Liver (tissue), 9 donors: ENCODE data around the gene DSCAM. TPM values are rescaled to one million over a fixed set of nuclear protein-coding genes. Genes with fewer than 3 reads are reported as not detected.
"Not testable (repeated sequence)": the region's sequence is repeated elsewhere in the genome, so short reads cannot be mapped to it uniquely, and the experiment has no call there.

Source experiments
- DNase-seq: peaks from one replicate; pipeline ENCODE4 v3.0.0-alpha.2; 2017; ENCODE audit warnings: low spot score
- H3K27ac ChIP-seq, 2 donors: one replicate each; pipeline ENCODE4 v1.7.0; 2013; ENCODE audit warnings: inconsistent platforms in 2 of 2, low read length in 2 of 2, control low read depth in 1 of 2, low read depth in 1 of 2, mild to moderate bottlenecking in 1 of 2
- H3K27me3 ChIP-seq, 4 donors: one replicate each; pipeline versions ENCODE4 v1.6.1 to v1.7.0; 2013; ENCODE audit warnings: low read length in 3 of 4, inconsistent platforms in 1 of 4, mild to moderate bottlenecking in 1 of 4, moderate library complexity in 1 of 4; ENCODE audit not compliant: control insufficient read depth in 4 of 4, insufficient read depth in 4 of 4
- H3K36me3 ChIP-seq, 4 donors: one replicate each; pipeline versions ENCODE4 v1.6.1 to v1.7.0; 2013; ENCODE audit warnings: low read length in 3 of 4, mild to moderate bottlenecking in 3 of 4, low read depth in 1 of 4, moderate library complexity in 1 of 4; ENCODE audit not compliant: control insufficient read depth in 4 of 4, insufficient read depth in 3 of 4
- H3K4me1 ChIP-seq, 4 donors: one replicate each; pipeline versions ENCODE4 v1.6.1 to v1.7.0; 2013; ENCODE audit warnings: low read length in 3 of 4, mild to moderate bottlenecking in 3 of 4, moderate library complexity in 1 of 4; ENCODE audit not compliant: control insufficient read depth in 4 of 4, insufficient read depth in 4 of 4
- H3K4me3 ChIP-seq, 3 donors: one replicate each; pipeline versions ENCODE4 v1.6.1 to v1.7.0; 2013; ENCODE audit warnings: low read length in 3 of 3, control low read depth in 1 of 3, low read depth in 1 of 3, mild to moderate bottlenecking in 1 of 3
- H3K9ac ChIP-seq, 2 donors: one replicate each; pipeline ENCODE4 v1.7.0; 2013; ENCODE audit warnings: low read length in 2 of 2, mild to moderate bottlenecking in 2 of 2, moderate library complexity in 2 of 2, control low read depth in 1 of 2, low read depth in 1 of 2
- H3K9me3 ChIP-seq, 4 donors: one replicate each; pipeline versions ENCODE4 v1.6.1 to v1.7.0; 2013; ENCODE audit warnings: low read length in 3 of 4; ENCODE audit not compliant: control insufficient read depth in 4 of 4
- EGR1 ChIP-seq, 2 donors: IDR thresholded peaks; 2 replicates each; pipeline ENCODE4 v1.6.1; 2016 to 2018; ENCODE audit warnings: antibody characterized with exemption in 2 of 2, low read depth in 2 of 2
- FOXA1 ChIP-seq: IDR thresholded peaks from 2 replicates; pipeline ENCODE4 v1.6.1; 2016; ENCODE audit warnings: antibody characterized with exemption
- FOXA2 ChIP-seq: IDR thresholded peaks from 2 replicates; pipeline ENCODE4 v1.6.1; 2016; ENCODE audit warnings: antibody characterized with exemption
- GABPA ChIP-seq, 2 donors: IDR thresholded peaks in 1 of 2; conservative IDR thresholded peaks in 1 of 2; 2 replicates each; pipeline ENCODE4 v1.6.1; 2016; ENCODE audit warnings: antibody characterized with exemption in 2 of 2, mild to moderate bottlenecking in 1 of 2, moderate library complexity in 1 of 2
- HNF4A ChIP-seq, 2 donors: conservative IDR thresholded peaks; 2 replicates each; pipeline ENCODE4 v1.6.1; 2016; ENCODE audit warnings: antibody characterized with exemption in 2 of 2, mild to moderate bottlenecking in 2 of 2
- HNF4G ChIP-seq: IDR thresholded peaks from 2 replicates; pipeline ENCODE4 v1.6.1; 2016; ENCODE audit warnings: antibody characterized with exemption
- JUND ChIP-seq, 2 donors: IDR thresholded peaks; 2 replicates each; pipeline ENCODE4 v1.6.1; 2016; ENCODE audit warnings: antibody characterized with exemption in 2 of 2
- NR2F2 ChIP-seq: IDR thresholded peaks from 2 replicates; pipeline ENCODE4 v1.6.1; 2016; ENCODE audit warnings: antibody characterized with exemption
- RAD21 ChIP-seq, 2 donors: IDR thresholded peaks; 2 replicates each; pipeline ENCODE4 v1.6.1; 2016; ENCODE audit warnings: antibody characterized with exemption in 2 of 2, mild to moderate bottlenecking in 2 of 2
- RXRA ChIP-seq, 2 donors: IDR thresholded peaks; 2 replicates each; pipeline ENCODE4 v1.6.1; 2017 to 2018; ENCODE audit warnings: antibody characterized with exemption in 2 of 2, mild to moderate bottlenecking in 1 of 2
- SP1 ChIP-seq: IDR thresholded peaks from 2 replicates; pipeline ENCODE4 v1.6.1; 2018; ENCODE audit warnings: antibody characterized with exemption, mild to moderate bottlenecking
- TAF1 ChIP-seq: conservative IDR thresholded peaks from 2 replicates; pipeline ENCODE4 v1.6.1; 2016; ENCODE audit warnings: antibody characterized with exemption, mild to moderate bottlenecking
- YY1 ChIP-seq: IDR thresholded peaks from 2 replicates; pipeline ENCODE4 v1.6.1; 2016; ENCODE audit warnings: antibody characterized with exemption, mild to moderate bottlenecking
- WGBS: extraction: QIAGEN DNeasy Blood & Tissue Kit; methylation state at CpG from one replicate; pipeline ENCODE4 v1.1.7; 2013; 5-methylcytosine and 5-hydroxymethylcytosine counted together
- polyA plus RNA-seq, 2 donors: library from polyadenylated mRNA; stranded (reverse) in 1 of 2; unstranded in 1 of 2; fragments of 200-250 nt in 1 of 2; fragments of >200 nt in 1 of 2; fragmentation: Nextera tagmentation in 1 of 2; extraction: Ambion mirVana in 1 of 2; gene quantifications; one replicate each; pipeline versions ENCODE4 v1.2.1 to v1.2.3, GENCODE V29; 2013 to 2015
- total RNA-seq, 2 donors: library from RNA; depleted of rRNA; stranded (reverse); fragments of >200 nt; gene quantifications; one replicate each; pipeline ENCODE4 v1.2.3, GENCODE V29; 2014
- TF ChIP-seq, protein P1 (sequence below): IDR thresholded peaks from 2 replicates; pipeline ENCODE4 v1.6.1; 2016; ENCODE audit warnings: antibody characterized with exemption
- TF ChIP-seq, protein P2 (sequence below): IDR thresholded peaks from 2 replicates; pipeline ENCODE4 v1.6.1; 2016; ENCODE audit warnings: antibody characterized with exemption
- TF ChIP-seq, protein P3 (sequence below): IDR thresholded peaks from 2 replicates; pipeline ENCODE4 v1.6.1; 2016; ENCODE audit warnings: antibody characterized with exemption, mild to moderate bottlenecking
- TF ChIP-seq, protein P4 (sequence below): fragments of 150-350 bp; IDR thresholded peaks from 2 replicates; pipeline ENCODE4 v1.5.1; 2017; ENCODE audit warnings: improper control_type of control experiment, low read depth, low read length; ENCODE audit not compliant: missing input control
- donor health status: healthy.
- donor health status: healthy.
- donor health status: healthy.
- donor health status: healthy.
- donor health status: healthy.

Gene DSCAM, protein sequence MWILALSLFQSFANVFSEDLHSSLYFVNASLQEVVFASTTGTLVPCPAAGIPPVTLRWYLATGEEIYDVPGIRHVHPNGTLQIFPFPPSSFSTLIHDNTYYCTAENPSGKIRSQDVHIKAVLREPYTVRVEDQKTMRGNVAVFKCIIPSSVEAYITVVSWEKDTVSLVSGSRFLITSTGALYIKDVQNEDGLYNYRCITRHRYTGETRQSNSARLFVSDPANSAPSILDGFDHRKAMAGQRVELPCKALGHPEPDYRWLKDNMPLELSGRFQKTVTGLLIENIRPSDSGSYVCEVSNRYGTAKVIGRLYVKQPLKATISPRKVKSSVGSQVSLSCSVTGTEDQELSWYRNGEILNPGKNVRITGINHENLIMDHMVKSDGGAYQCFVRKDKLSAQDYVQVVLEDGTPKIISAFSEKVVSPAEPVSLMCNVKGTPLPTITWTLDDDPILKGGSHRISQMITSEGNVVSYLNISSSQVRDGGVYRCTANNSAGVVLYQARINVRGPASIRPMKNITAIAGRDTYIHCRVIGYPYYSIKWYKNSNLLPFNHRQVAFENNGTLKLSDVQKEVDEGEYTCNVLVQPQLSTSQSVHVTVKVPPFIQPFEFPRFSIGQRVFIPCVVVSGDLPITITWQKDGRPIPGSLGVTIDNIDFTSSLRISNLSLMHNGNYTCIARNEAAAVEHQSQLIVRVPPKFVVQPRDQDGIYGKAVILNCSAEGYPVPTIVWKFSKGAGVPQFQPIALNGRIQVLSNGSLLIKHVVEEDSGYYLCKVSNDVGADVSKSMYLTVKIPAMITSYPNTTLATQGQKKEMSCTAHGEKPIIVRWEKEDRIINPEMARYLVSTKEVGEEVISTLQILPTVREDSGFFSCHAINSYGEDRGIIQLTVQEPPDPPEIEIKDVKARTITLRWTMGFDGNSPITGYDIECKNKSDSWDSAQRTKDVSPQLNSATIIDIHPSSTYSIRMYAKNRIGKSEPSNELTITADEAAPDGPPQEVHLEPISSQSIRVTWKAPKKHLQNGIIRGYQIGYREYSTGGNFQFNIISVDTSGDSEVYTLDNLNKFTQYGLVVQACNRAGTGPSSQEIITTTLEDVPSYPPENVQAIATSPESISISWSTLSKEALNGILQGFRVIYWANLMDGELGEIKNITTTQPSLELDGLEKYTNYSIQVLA (N-terminal part only)
- total RNA-seq (under 1 TPM; 0.17 to 0.23 TPM), polyA plus RNA-seq (under 1 TPM; 0.02 to 0.03 TPM)

DNA sequence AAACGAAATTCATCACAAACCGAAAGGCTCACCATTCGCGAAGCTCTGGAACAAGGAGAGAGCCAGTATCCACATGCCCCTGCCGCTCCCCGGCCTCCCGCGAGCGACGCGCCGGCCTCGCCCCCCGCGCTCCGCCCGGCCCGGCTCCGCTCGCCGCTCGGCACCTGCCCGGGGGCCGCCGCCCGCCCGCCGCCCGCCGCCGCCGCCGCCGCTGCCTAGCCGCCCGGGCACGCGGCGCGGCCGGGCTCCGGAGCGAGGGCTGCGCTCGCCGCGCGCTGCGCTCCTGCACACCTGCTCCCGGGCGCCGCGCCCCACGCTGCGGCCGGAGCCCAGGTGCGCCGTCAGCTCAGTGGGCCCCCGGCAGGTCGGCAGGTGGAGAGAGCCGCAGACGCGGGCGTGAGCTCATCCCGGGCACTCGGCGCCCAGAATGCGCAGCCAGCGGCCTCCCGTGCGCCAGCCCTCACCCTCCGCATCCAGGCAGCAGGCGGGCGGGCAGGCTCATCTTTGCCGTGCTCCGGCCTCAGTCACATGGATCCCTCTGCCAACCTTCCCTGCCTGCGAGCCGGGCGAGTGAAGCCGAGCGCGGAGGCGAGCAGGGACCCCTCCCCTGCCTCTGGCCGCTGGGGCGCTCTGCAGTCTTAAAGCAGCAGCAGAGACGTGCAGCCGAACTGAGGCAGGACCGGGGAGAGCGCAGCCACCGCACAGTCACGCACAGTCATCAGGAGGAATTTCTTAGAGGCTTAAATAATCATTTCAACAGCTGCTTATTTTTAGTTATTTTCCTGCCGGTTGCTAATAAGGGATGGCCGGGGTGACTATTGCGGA, at the start of gene DSCAM:
DSCAM (minus strand) TSS at position 572 of the 825 bp plus-strand sequence; CDS start at position 75, 497 bp downstream.
- WGBS, result 4% methylated on average over 94 of the region's 94 CpGs
- peaks cover 3 to 20% (median 5%) of the 10 kb centered on the region in 4 donors for H3K27me3 ChIP-seq
- H3K9ac ChIP-seq, result no peak within 1 kb of the TSS
- H3K36me3 ChIP-seq, result no peaks in the 10 kb centered on the region
- peaks cover 0 to 6% (median under 1%) of the 10 kb centered on the region in 4 donors for H3K4me1 ChIP-seq
- DNase-seq, result no peak
- H3K4me3 ChIP-seq, result peak within 1 kb of the TSS in 1 of 3 donors; percentile 39
- TF ChIP-seq NR2F2 (no peak), GABPA (IDR thresholded peaks at IDR 0.05 in 1 of 2, conservative IDR thresholded peaks at IDR 0.05 in 1 of 2) (no peak), SP1 (no peak), RAD21 (IDR thresholded peaks at IDR 0.05) (no peak), RXRA (IDR thresholded peaks at IDR 0.05) (no peak), FOXA1 (no peak), JUND (IDR thresholded peaks at IDR 0.05) (no peak), TAF1 (no peak), YY1 (no peak), EGR1 (IDR thresholded peaks at IDR 0.05; ENCODE audit: low read depth in 2 of 2) (no peak), FOXA2 (no peak), HNF4G (no peak), HNF4A (conservative IDR thresholded peaks at IDR 0.05) (no peak)
- TF ChIP-seq, protein P1, sequence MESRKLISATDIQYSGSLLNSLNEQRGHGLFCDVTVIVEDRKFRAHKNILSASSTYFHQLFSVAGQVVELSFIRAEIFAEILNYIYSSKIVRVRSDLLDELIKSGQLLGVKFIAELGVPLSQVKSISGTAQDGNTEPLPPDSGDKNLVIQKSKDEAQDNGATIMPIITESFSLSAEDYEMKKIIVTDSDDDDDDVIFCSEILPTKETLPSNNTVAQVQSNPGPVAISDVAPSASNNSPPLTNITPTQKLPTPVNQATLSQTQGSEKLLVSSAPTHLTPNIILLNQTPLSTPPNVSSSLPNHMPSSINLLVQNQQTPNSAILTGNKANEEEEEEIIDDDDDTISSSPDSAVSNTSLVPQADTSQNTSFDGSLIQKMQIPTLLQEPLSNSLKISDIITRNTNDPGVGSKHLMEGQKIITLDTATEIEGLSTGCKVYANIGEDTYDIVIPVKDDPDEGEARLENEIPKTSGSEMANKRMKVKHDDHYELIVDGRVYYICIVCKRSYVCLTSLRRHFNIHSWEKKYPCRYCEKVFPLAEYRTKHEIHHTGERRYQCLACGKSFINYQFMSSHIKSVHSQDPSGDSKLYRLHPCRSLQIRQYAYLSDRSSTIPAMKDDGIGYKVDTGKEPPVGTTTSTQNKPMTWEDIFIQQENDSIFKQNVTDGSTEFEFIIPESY, result no peak
- TF ChIP-seq, protein P2, sequence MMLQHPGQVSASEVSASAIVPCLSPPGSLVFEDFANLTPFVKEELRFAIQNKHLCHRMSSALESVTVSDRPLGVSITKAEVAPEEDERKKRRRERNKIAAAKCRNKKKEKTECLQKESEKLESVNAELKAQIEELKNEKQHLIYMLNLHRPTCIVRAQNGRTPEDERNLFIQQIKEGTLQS, result no peak
- TF ChIP-seq, protein P3, sequence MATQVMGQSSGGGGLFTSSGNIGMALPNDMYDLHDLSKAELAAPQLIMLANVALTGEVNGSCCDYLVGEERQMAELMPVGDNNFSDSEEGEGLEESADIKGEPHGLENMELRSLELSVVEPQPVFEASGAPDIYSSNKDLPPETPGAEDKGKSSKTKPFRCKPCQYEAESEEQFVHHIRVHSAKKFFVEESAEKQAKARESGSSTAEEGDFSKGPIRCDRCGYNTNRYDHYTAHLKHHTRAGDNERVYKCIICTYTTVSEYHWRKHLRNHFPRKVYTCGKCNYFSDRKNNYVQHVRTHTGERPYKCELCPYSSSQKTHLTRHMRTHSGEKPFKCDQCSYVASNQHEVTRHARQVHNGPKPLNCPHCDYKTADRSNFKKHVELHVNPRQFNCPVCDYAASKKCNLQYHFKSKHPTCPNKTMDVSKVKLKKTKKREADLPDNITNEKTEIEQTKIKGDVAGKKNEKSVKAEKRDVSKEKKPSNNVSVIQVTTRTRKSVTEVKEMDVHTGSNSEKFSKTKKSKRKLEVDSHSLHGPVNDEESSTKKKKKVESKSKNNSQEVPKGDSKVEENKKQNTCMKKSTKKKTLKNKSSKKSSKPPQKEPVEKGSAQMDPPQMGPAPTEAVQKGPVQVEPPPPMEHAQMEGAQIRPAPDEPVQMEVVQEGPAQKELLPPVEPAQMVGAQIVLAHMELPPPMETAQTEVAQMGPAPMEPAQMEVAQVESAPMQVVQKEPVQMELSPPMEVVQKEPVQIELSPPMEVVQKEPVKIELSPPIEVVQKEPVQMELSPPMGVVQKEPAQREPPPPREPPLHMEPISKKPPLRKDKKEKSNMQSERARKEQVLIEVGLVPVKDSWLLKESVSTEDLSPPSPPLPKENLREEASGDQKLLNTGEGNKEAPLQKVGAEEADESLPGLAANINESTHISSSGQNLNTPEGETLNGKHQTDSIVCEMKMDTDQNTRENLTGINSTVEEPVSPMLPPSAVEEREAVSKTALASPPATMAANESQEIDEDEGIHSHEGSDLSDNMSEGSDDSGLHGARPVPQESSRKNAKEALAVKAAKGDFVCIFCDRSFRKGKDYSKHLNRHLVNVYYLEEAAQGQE, result no peak
- TF ChIP-seq, protein P4, sequence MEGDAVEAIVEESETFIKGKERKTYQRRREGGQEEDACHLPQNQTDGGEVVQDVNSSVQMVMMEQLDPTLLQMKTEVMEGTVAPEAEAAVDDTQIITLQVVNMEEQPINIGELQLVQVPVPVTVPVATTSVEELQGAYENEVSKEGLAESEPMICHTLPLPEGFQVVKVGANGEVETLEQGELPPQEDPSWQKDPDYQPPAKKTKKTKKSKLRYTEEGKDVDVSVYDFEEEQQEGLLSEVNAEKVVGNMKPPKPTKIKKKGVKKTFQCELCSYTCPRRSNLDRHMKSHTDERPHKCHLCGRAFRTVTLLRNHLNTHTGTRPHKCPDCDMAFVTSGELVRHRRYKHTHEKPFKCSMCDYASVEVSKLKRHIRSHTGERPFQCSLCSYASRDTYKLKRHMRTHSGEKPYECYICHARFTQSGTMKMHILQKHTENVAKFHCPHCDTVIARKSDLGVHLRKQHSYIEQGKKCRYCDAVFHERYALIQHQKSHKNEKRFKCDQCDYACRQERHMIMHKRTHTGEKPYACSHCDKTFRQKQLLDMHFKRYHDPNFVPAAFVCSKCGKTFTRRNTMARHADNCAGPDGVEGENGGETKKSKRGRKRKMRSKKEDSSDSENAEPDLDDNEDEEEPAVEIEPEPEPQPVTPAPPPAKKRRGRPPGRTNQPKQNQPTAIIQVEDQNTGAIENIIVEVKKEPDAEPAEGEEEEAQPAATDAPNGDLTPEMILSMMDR, result no peak
- H3K9me3 ChIP-seq, result no peaks in the 10 kb centered on the region
- H3K27ac ChIP-seq, result no peak within 1 kb of the TSS

DNA sequence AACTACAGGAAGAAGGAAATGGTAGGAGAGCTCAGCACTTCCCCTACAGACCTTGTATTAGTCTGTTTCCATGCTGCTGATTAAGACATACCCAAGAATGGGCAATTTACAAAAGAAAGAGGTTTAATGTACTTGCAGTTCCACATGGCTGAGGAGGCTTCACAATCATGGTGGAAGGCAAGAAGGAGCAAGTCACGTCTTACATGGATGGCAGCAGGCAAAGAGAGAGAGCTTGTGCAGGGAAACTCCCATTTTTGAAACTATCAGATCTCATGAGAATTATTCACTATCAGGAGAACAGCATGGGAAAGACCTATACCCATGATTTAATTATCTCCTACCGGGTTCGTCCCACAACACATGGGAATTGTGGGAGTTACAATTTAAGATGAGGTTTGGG, 48.7 kb upstream of the DSCAM start:
- H3K36me3 ChIP-seq, H3K4me1 ChIP-seq, DNase-seq, H3K4me3 ChIP-seq, H3K9ac ChIP-seq, H3K27ac ChIP-seq, H3K27me3 ChIP-seq: not testable (repeated sequence)
- H3K9me3 ChIP-seq, result peaks cover 0 to 17% (median 0%) of the 10 kb centered on the region in 4 donors
- WGBS, result 81% methylated on average over 3 of the region's 3 CpGs
